Measurements from ENCODE around the gene TEX261. TPM values are rescaled to one million over a fixed set of nuclear protein-coding genes. Genes with fewer than 3 reads are reported as not detected.

Gene TEX261
- total and polyA plus RNA-seq, 7 donors = 31.9 to 70.7 (median 53.8) TPM

- Histone ChIP-seq H3K36me3 (ENCODE audit: insufficient read depth in 1 of 2, low read depth in 1 of 2) (no peaks in the 10 kb centered on the region), H3K4me3 (no peak overlapping the region), H3K27me3 (ENCODE audit: insufficient read depth in 3 of 3, low read length in 2 of 3) (peaks cover 0 to 20% (median 0%) of the 10 kb centered on the region in 3 donors), H3K4me1 (no peaks in the 10 kb centered on the region), H3K27ac (no peak overlapping the region), H3K9me3 (no peaks in the 10 kb centered on the region)
- 91 to 95% (median 95%) methylated on average over 6 of the region's 6 CpGs for WGBS, 3 donors
- intact Hi-C loops (cut with DNase I) = no loop called here
- TF ChIP-seq CTCF (IDR thresholded peaks at IDR 0.05) = no peak
- DNase-seq (no peak), ATAC-seq (no peak)
Measured at GRCh38 chr2:70958759-70959158, 35.9 kb downstream of the TEX261 start.

GRCh38 chr2:70957798-70958197 is 36.9 kb downstream of the TEX261 start:
- no peak for ATAC-seq
- H3K9me3 ChIP-seq = no peaks in the 10 kb centered on the region

GRCh38 chr2:70956141-70956540 is 38.5 kb downstream of the TEX261 start:
- H3K4me1 ChIP-seq = no peaks in the 10 kb centered on the region
- DNase-seq (no peak), ATAC-seq (no peak)
- H3K27me3 ChIP-seq (ENCODE audit: insufficient read depth in 3 of 3, low read length in 2 of 3) = peaks cover 0 to 7% (median 0%) of the 10 kb centered on the region in 3 donors
- no peak for TF ChIP-seq CTCF (IDR thresholded peaks at IDR 0.05)
- intact Hi-C loops (cut with DNase I) = no loop called here
- H3K9me3 ChIP-seq = no peaks in the 10 kb centered on the region
- H3K36me3 ChIP-seq (ENCODE audit: insufficient read depth in 1 of 2, low read depth in 1 of 2) = no peaks in the 10 kb centered on the region
- H3K27ac ChIP-seq = no peak overlapping the region
- no peak overlapping the region for H3K4me3 ChIP-seq
- WGBS, 3 donors = 77 to 83% (median 80%) methylated on average over 2 of the region's 2 CpGs

More at GRCh38 chr2:70957798-70958197, 36.9 kb downstream of the TEX261 start:
- Histone ChIP-seq H3K36me3 (ENCODE audit: insufficient read depth in 1 of 2, low read depth in 1 of 2) (no peaks in the 10 kb centered on the region), H3K4me1 (no peaks in the 10 kb centered on the region), H3K27ac (no peak overlapping the region), H3K27me3 (ENCODE audit: insufficient read depth in 3 of 3, low read length in 2 of 3) (peaks cover 0 to 10% (median 0%) of the 10 kb centered on the region in 3 donors), H3K4me3 (no peak overlapping the region)
- no peak for DNase-seq
- TF ChIP-seq CTCF (IDR thresholded peaks at IDR 0.05) = no peak
- intact Hi-C loops (cut with DNase I) = no loop called here
- 72 to 74% (median 73%) methylated on average over 6 of the region's 6 CpGs for WGBS, 3 donors

- 72 to 80% (median 77%) methylated on average over 7 of the region's 7 CpGs for WGBS, 3 donors
- H3K27ac ChIP-seq = no peak overlapping the region
- H3K4me1 ChIP-seq = no peaks in the 10 kb centered on the region
- TF ChIP-seq CTCF (IDR thresholded peaks at IDR 0.05) = no peak
- no peak for DNase-seq
- no peaks in the 10 kb centered on the region for H3K9me3 ChIP-seq
- no peaks in the 10 kb centered on the region for H3K36me3 ChIP-seq (ENCODE audit: insufficient read depth in 1 of 2, low read depth in 1 of 2)
- H3K4me3 ChIP-seq = no peak overlapping the region
- intact Hi-C loops (cut with DNase I) = no loop called here
- H3K27me3 ChIP-seq (ENCODE audit: insufficient read depth in 3 of 3, low read length in 2 of 3) = peaks cover 0 to 5% (median 0%) of the 10 kb centered on the region in 3 donors
- no peak for ATAC-seq
Measured at GRCh38 chr2:70954886-70955285, 39.8 kb downstream of the TEX261 start.

DNA sequence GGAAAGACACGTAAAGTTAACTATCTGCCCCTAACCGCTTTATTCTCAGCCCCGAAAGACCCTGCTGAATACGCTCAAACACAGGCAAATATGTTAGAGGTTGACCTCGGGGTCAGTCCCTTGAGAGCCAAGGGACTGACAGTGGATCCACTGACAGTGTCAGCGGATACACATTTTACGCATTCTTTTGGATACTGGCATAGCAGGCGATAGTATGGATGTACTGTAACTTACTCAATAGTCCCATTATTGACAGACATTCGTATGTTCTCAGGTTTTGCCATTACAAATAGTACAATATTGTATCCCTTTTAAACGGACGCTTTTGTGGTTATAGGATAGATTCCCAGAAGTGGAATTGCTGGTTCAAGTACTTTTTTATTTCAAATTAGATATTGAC is 45.6 kb downstream of the TEX261 start:
- H3K4me1 ChIP-seq = peaks cover 3% of the 10 kb centered on the region
- intact Hi-C loops (cut with DNase I) = loop anchor here in 1 of 2 donors (5.0 kb wide), 1 partner anchor 157 kb away; the partner anchor contains the start of gene FIGLA
- 68 to 75% (median 74%) methylated on average over 11 of the region's 11 CpGs for WGBS, 3 donors
- no peaks in the 10 kb centered on the region for H3K9me3 ChIP-seq
- no peaks in the 10 kb centered on the region for H3K27me3 ChIP-seq (ENCODE audit: insufficient read depth in 3 of 3, low read length in 2 of 3)
- H3K4me3 ChIP-seq = no peak overlapping the region
- H3K36me3 ChIP-seq (ENCODE audit: insufficient read depth in 1 of 2, low read depth in 1 of 2) = no peaks in the 10 kb centered on the region
- no peak for TF ChIP-seq CTCF (IDR thresholded peaks at IDR 0.05)
- H3K27ac ChIP-seq = no peak overlapping the region
- DNase-seq (no peak), ATAC-seq (no peak)

Data from psoas muscle (tissue), 8 donors.